NK-92 (cell line): ENCODE results near the gene SRI.

Source experiments
- DNase-seq: peaks from one replicate; lab custom pipeline; 2025; ENCODE audit not compliant: unreplicated experiment; lab: John Stamatoyannopoulos, UW

SRI gene

DNA sequence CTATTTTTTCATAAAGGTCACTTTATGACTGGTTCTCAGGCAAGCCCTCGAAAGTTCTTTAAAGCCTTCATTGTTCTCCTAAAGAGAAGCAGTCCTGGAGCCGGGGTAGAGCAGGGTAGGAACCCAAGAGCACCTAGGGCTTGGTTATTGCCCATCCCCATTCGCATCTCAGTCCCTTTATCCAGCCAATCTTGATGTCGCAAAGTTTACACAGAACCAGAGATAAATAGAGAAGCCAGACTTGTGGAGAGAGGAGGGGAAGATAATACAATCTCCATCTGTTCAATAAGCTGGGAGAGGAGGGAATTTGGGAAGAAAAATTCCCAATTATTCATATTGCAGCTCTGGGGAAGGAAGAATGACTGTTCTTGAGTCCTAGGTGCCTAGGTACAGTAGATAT is 6.4 kb upstream of the SRI start:
- DNase-seq = no peak

DNA sequence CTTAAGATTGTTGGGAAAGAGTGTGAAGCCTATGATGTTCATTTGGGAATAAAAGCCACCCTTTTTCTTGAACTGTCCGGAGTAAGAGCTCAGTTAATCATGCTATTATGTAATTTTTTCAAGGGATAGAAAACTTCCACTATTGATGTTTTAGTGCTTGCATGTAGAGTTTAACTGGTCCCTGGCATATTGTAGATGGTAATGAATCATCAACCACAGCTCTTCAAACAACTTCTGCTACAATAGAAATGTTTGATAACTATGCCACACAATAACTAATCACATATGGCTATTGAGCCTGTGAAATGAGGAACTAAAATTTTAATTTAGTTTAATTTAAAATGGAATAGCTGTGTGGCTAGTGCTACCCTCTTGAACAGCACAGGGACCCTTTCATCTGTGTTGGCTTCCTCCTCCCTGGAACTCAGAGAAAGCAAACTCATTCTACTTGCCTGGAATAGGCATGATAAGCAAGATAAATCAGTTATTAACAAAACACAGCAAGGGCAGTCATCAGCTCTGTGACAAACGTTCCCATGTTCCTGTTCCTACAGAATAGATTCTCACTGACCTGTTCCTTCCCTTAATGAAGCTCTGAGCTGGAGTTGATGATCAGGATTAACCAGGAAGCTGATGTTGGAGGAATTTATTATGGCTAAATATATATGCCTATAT is 4.9 kb upstream of the SRI start:
- no peak for DNase-seq

DNA sequence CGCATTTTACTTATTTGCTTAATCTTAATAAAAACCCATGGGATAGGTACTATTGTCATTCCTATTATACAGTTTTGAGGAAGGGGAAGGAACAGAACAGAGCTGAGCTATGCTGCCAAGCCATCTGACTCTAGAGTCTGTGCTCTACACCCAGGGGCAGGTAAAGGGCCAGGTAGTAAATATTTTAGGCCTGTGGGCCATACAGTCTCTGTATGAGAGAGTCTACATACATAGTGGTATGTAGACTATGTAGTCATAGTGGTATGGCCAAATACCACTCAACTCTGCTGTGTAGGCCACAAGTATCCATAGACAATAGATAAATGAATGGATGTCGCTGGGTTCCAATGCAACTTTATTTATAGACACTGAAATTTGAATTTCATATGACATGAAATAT is 3.4 kb upstream of the SRI start:
- DNase-seq = no peak

DNA sequence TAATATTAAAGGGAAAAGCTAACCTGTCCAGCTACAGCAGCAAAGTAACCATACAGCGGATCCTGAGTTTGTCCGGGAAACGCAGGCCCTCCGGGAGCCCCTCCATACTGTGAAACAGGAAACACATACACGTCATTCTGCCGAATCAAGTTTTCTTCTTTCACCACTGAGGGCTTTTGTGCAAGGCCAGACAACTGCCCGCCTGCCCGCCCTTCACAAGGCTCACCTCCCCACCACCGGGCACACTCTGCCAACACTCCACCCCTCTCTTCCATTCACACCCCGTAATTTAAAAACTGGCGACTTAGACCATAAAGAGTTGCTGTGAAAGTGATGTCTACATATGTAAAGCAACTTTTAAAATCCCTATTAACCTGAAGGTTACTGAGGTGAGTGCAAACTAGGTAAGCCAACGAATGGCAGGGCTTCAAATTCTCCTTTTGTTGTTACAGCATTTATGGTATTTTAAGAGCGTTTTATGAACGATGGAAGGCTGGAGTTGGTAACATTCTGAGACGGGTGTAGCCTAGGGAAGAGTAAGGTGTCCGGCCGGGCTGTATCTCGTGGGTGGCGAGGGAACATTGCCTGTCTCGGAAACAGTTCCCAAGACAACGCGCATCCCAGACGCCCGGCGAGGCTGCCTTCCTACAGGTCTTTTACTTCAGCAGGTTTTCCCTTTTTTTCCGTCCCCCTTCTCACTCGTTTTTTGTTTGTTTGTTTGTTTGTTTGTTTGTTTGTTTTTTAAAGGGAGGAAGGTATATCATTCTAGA is 817 bp downstream of the SRI start:
- DNase-seq = no peak

DNA sequence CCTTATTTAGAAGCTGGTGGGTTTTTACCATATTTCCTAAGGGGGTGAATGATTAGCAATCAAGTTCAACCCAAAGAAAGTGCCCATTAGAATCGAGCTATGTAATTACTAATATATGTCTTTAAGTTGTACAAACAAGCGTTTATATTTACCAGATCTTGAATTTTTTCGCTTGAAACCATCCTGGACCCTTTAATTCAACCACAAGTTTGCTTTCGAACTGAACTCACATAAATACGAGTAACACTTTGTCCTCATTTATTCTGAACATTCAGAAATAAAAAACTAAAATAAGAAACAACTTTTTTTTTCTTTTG is 1.5 kb downstream of the SRI start:
- DNase-seq = no peak

DNA sequence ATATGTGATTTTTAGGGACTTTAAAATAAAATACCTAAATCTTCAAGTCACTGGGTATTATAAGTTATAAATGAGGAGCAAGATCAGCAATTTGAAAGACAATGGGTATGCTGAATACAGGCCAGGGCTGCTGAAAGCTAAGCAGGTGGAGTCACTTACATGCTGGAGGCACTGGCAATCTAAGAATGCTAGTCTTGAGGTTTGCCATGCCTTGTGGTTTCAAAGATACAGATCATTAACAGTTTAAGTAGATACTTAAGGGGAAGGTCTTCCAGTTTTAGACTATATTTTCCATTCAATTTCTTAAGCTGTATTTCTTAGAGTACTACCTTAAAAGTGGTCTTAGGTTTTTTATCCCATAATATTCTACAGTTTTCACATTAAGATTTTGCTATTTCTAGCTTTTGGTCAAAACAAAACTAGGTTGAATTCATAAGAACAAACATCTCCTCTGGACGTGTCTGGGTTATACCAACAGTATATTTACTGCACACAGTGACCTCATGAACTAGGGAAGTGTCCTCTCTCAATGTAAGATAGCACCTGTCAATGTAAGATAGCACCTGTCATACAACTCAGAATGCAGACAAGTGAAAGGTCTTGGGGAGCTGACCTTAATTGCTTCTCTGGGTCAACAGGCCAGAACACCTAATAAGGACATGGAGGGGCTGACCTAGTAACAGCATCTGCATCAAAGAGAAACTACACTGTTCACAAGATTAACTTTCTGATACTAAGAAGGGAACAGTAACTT is 2.0 kb downstream of the SRI start:
- no peak for DNase-seq

DNA sequence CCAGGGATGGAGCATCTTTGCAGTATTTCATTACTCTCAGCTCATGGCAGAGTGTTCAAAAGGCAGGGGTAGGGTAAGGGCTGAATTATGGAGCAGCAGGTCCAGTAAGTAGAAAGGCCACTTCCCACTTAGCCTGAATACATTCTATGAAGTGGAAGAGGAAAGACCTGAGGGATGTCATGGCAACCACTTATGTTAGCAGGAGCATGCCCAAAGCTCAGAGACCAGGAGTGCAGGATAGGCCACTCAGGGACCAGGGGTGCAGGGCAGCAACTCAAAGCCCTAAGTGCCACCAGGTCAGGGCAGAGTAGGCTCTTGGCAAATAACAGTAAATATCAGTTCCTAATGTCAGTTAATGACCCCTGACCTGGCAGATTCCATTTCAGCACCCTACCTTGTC is 3.6 kb downstream of the SRI start:
- DNase-seq = no peak

DNA sequence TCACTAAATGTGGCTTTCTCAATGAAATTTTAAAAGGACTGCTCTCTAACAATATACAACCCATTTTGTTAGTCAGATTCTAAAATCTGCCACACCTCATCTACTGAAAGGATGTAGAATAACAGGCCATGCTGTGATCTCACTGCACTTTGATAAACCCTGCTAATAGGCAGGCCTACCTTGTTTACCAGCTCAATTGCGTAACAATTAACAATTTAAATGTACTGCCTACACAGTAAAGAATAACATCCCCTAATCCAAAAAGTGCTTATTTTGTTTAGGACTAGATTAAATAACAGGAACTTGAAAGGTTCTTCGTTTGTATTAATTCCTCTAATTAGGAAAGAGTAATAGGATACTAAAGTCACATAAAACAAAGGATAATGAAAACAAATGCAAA is 4.5 kb downstream of the SRI start:
- no peak for DNase-seq

DNA sequence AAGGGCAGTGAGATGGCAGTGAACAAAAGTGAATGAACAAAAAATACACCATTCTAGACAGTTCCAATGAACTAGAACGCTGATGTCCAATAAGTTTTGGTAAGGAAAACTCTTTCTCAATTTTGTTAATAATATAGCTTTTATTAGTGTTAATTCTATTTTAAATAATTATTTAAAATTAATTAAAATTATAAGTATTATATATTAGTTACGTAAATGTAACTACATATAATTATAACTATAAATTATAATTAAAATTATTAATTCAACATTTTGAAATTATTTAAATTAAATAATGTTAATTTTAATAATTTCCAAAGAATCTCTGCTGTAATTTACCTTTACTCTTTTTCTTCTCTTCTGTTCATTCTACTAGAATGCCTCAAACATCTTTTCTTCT is 5.4 kb downstream of the SRI start:
- no peak for DNase-seq

DNA sequence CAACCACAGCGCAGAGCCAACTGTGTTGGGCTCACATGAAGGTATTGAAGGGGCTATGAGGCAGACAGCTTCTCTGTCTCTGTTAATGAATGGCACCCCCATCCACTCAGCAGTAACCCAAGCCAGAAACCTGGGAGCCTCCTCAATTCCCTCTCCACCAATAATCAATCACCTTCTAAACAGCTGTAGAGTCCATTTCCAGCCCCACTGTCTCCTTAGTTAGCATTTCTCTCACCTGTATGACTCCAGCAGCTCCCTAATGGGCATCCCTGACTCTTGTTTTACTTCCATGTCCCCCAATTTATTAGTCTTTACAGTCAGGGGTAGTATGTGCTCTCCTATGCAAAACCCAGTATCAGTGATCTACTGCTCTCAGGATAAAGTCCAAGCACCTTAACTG is 6.9 kb downstream of the SRI start:
- no peak for DNase-seq

DNA sequence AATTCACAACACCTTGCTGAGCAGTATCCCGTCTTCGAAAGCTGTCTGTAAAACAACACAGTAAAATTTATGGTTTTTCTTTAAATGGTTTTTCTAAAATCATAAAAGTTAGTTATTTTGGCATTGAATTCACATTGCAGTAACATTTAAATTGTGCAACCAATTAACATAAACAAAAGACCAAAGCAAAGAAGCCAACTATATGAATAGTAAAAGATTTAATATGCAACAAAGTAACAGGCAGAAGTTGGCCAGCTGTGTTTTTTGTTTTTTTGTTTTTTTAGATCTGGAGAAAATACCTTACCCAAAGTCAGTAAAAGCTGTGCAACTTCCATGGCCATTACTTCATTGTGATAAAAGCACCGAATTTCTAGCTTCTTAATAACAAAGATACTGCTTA is 11.3 kb downstream of the SRI start:
- no peak for DNase-seq

DNA sequence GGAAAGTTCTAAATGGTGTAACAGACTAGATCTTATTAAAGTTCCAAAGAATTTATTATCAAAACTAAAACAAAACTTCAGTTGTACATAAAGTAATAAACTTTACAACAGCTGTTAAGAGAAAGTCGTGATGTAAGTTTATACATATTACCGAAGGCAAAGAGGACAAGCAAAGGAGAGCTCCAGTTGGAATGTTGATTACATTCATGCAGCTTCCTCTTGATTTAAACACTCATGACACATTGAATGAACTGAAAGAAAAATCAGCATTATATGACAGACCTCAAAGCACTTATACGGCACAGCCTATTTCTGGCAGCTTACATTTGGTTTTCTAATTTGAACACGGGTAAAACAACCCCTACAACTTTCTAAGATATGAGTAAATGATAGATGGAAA is 13.6 kb downstream of the SRI start:
- DNase-seq = no peak

DNA sequence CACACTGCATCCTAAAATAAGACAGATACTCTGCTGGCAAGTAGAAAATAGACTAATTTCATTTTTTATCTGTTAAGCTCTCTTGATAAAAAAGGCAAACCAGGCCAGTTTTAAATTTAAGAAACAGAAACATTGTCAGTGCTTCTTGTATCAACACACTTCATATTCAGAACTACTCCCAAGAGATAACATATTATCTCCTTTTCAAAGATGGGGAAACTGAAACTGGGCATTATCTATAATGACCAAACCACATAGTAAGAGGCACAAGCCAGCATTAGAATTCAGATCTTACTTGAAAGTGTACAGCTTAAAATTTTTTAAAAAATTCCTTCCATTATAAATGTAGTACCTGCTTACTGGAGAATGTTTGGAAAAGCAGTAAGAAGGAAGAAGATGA is 14.7 kb downstream of the SRI start:
- DNase-seq = no peak

DNA sequence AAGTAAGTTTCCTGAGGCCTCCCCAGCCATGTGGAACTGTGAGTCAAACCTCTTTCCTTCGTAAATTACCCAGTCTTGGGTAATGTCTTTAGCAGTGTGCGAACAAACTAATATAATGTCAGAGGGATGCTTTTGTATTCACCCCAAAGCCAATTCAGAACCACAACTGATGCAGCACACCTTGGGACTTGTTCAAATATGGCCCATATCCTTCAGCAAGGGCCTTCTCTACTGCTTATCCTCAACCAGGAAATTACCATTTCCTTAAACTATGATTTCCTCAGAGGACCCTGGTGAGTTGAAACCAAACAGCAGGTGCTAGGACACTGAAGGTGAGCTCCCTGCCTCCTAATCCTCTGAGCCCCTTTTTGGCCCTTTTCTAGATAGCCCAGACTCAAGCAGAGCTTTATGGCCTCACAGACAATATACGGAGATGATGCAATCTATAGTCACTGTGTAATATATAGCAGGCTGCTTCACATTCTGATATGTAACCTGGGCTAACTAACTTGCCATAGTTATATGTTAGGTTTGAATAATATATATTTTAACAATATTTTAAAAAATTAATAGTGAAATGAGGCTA is 15.2 kb downstream of the SRI start:
- no peak for DNase-seq

DNA sequence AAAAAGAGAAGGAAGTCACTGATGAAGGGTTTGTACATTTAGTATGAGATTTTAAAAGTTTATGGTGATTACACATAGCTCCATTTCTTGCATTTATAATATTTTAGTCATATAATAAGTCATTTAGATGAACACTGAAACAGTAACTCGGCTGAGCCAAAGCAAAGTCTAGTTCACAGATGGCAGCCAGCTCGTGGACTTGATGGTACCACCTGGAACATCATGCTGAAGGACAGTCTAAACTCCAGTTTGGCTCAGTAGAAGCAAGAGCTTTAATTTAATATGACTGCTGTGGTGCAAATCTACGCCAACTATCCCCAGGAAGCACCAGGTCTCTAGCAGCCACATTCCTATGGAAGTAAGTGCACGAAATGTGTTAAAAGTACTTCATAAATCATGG is 16.4 kb downstream of the SRI start:
- DNase-seq = no peak

DNA sequence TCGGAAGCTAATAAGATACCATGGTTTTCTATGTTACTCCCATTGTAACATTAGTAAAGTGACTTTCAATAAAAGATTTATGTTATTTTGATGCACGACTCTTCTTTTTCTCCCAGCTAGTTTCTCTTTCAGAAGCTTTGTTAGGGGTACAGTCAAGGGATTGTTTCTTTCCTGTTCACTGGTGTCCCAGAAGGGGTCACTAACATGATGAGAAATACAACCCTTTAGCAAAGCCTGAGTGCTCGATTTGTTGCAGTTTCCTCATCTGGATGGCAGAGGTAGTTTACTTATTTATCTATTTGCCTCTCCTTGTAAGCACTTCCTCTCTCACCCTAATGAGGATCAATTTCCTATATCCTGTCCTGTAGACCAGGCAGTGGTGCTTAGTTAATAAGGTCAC is 17.0 kb downstream of the SRI start:
- no peak for DNase-seq

DNA sequence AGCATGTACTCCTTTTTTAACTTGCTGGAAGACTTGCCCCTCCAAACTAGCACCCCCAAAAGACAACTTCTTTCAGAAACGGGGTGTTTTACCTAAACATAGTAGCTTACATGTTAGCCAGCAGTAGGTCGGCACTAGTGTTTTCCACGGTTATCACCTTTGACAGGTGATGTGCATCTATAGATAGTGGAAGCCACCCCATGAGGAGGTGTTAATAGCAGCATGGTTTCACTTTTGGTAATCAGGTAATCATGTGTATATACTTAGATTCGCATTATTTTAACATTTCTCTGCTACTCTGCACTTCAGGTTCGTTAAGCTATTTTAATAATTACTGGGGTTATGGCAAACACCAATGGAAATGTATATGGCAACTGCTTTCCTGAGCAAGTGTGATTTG is 17.6 kb downstream of the SRI start:
- DNase-seq = no peak

DNA sequence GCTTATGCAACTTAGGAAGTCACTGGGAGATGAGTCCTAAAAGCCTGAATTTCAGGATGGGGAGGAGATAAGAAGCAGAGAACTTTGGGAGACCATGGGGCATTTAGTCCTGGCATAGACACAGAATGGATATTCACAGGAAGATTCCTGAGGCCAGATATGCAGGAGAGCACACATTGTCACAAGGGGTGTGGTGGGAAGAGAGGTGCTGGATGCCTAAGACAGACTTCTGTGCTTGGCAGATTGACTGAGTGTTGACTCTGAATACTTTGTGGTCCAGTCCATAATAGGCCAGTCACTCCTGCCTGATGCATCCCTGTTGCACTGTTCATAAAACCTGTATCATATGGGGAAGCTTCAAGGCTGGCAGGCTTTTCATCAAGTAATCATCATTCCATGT is 18.5 kb downstream of the SRI start:
- DNase-seq = no peak

DNA sequence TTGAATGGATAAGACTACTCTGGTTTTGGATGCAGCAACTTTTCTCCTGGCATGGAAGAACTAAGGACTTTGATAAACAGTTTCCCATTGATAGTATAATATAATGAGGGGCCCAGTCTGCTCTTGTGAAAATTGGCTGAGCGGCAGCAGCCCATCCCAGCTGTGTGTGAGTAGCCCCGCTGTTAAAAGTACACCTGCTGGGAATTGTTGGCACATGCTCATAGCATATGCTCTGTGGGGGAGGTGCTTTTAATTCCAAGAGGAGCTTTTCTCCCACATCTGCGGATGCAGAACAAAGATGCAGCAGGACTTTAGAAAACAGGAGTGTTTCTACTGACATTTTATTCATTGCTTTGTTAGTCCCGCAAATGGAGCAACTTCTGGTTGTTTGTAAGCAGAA is 19.0 kb downstream of the SRI start:
- DNase-seq = no peak

DNA sequence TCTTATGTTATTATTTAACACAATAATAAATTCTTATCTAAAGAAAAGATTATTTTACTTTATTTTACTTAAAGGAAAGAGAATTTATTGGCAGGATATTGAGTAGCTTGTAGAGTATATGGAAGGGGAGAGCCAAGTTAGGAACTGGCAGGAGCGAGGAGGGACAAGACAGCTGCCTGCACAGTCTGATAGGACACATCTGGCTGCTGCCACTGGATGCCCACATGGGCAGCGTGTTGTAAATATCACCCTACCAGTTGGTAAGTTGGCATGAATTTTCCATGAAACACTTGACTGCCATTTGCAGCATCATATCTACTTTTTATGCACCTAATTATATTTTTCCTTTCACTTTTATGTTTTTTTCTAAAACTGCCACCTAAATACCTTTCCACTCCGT is 19.6 kb downstream of the SRI start:
- DNase-seq = no peak

DNA sequence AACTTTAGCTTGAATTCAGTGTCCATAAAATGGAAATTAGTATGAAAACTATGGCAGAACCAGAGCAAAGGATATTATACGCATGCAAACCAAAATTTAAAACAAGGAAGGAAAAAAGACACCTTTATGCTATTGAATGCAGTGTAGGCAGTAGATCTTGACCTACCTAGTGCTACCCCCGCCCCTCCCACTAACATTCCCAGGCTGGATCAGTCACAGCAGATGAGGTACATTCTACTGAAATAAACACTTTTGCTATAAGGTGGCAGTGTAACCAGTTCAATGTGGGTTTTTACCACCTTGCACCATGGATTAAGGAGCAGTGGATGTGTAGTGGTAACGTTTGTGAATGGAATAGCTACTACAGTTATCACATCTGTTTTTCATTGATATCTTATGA is 27.9 kb downstream of the SRI start:
- no peak for DNase-seq

DNA sequence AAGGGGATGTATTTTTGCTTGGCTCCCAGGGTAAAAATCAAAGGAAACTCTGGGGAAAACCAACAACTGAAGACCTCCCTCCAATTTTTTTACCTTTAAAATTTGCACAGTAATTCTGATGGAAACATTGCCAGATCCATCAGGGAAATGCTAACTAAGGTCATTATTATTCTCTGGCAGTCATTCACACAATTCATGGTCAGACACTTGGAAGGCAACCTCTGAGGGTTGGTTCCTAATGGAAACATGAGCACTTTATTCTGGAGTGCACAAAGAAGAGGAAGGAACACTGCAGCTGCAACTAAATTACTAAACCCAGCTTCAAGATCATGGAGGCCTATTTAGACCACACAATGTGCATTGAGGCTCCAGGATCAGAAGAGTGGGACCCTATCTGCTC is 34.2 kb downstream of the SRI start:
- no peak for DNase-seq
